Middle frontal gyrus (tissue), 1 donor: ENCODE measurements around the gene KCND3.

ENCODE experiments used
- DNase-seq: peaks from one replicate; pipeline ENCODE4 v3.0.0-alpha.2; 2015; ENCODE audit warnings: low spot score; ENCODE audit errors: extremely low spot score

KCND3 gene

DNA sequence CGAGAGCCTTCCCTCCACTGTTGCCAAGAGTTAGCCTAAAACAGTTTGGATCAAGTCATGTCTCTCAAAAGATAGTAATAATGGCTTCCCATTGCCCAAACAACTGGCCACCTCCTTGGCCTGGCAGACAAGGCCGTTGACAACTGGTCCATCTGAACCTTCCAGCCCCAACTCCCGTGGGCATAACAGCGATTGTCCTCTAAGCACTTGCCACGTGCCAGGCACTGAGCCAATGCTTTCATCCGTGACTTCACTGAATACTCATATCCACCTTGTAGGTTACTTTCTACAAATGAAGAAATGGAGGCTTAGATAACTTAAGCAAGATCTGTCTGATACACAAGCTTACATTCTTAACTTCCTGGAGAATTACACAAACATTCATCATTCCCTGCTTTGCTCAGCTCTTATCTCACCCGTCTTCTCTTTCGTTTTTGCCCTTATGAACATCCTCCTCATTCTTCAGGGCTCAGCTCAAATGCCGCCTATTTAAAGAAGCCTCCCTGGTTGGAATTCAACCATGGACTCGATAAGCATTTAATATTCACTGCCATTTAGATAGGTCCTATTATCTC lies 106.4 kb downstream of the KCND3 start:
- DNase-seq: no peak

DNA sequence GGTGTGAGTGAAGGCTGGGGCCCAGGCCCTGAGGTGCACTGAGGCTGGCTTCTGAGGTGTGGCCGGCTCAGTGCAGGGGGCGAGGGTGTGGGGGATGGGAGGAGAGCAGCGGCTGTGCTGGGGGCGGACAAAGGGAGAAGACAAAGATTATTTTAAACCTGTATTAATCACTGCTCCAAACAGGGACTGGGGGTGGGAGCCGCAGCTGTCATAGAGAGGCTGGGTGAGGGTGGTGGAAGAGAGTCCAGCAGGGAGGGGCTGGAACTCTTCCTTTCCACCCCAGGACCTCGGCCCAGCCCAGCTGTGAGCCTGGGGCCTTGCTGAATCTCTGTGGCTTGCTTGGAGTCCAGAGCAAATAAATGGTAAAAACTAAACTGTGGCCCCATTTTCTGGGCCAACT lies 106.9 kb downstream of the KCND3 start:
- DNase-seq: no peak

DNA sequence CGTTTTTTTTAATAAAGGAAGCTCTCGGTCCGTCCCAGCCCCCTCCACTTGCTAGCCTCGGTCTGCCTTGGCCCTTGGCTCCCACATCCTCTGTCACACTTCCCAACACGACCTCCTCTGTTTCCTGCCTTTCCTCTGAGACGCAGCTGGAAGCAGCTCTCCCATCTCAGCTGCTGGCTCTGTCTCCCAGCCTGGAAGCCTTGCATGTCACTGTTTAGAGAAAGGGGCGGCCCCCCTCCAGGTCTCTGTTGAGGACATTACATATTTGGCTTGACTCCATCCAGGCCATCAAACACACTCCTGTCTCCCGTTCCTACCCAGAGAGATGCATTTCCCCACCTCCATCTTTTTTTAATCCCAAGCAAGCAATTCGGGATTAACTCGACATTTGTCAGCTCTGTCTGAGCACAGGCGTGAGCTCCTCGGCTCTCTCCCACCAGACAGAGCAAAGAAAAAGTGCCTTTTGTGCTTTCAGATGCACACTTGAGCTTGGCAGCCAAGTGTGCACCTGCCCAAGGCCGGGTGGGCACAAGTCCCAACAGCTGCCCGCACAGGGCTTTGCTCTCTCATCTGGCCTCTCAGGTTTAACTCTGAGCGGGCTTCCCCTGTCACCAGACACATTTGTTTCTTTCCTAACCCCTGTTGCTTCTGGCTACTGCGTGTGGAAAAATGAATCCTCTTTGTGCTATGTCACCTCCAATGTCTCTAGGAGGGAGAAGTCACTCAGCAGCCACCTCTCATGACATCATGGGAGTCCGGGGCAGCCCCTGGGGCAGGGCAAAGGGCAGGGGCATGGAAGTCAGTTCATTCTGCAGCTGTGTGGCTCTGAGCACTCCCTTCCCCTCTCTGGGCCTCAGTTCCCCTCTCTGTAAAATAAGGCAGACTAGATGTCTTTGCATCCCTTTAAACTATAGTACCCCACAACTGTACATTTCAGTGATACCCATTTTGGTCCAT lies 108.3 kb downstream of the KCND3 start:
- no peak for DNase-seq

DNA sequence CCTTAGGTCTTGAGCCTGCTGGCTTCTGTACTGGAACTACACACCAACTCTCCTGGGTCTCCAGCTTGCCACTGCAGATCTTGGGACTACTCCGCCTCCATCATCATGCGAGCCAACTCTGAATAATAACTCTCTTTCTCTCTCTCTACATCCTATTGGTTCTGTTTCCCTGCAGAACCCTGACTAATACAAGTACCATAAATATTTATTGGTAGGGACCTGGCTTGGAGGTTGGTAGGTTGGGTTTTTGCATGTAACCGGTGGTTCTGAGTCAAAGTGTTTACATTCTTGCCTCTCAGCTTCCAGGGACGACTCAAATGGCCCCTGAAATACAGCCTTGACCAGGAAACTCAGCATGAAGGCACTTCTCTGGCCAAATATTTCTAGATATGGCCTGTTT lies 110.4 kb downstream of the KCND3 start:
- DNase-seq: no peak

DNA sequence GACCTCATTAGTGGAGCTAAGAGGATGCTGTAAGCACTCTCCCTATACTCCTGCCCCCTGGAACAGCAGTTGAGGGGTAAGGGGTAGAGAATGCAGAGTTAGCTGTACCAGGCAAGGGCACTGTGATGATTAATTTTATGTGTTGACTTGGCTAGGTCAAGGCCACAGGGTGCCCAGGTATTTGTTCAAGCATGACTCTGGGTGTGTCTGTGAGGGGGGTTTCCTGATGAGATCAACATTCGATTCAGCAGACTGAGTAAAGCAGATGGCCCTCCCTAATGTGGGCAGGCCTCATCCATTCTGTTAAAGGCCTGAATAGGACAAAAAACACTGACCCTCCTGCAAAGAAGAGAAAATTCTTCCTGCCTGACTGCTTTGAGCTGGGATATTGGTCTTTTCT lies 110.8 kb downstream of the KCND3 start:
- DNase-seq: no peak

DNA sequence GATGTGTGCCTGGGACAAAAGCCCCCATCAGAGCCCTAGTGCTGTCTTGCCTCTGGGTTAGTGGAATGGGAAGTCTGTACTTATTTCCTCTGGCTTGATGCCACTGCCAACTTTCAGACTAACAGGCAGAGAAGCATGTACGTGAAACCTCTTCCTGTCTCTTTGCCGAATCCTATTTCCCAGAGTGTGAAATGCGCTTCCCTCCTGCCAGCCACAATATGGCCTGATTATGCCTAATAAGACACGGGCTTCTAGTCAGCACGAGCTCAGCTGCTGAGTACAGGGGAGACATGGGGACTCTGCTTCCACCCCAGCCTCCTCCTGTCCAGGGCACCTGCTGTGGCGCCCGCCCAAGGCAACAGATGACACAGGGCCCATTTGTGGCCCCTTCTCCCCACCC lies 111.4 kb downstream of the KCND3 start:
- DNase-seq: no peak

DNA sequence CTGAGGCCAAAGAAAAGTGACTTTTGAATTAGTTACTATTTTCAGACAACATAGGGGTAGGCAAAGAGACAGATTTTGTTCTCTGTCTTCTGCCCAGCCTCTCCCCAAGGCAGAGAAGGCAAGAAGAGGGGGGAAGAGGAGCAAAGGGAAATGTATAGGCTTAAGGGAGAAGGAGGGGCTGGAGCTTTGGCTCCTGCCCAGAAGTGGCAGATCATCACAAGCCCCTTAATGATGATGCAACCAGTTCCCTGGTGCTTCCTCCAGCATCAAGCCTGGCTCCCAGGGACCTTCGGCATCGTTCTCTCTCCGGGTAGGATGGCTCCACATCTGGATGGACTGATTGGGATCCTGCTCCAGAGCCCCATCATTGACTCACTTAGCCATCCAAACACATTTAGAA lies 112.8 kb downstream of the KCND3 start:
- DNase-seq: no peak

DNA sequence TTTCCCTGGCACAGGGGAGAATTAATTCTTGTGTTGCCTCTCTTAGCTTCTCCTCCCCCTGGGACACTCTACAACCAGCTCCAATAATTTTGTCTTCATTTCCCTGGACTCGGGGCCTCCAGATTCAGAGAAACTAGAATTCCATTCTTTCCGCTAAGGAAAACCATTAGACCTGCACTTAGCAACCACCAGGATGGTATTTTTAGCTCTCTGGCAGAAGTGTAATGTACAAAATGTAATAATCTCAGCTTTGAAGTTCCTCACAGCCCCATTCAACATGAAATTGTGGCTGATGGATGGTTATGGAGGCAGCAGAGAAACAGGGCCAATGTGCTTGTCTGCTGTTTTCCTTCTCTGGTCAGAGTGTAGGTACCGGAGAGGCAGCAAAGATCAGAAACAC lies 113.8 kb downstream of the KCND3 start:
- DNase-seq: no peak

DNA sequence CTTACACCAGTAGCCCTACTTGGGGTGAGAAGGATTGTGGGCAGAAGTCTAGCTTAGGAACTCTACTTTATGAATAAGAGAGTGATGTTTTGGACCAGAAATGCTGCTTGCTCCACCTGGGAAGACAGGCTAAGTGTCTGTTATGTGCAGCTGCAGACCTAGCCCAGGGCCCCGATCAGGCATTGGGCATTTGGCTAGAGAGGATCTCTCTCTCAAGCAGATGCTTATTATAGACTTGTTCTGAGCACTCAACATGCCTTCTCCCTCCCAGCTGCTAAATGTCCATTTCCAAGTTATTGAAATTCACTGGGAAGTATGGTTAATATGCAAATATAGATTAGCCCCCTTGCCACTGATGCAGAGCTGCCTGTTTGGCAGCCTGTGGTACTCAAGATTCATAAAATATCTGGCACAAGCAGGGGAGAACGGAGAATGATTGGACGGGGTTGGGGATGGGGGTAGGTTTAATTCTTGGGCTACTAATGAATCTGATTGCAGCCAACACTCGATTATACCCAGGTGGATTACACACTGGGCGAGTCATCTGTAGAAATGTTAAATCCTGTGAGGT lies 115.9 kb downstream of the KCND3 start:
- DNase-seq: no peak

DNA sequence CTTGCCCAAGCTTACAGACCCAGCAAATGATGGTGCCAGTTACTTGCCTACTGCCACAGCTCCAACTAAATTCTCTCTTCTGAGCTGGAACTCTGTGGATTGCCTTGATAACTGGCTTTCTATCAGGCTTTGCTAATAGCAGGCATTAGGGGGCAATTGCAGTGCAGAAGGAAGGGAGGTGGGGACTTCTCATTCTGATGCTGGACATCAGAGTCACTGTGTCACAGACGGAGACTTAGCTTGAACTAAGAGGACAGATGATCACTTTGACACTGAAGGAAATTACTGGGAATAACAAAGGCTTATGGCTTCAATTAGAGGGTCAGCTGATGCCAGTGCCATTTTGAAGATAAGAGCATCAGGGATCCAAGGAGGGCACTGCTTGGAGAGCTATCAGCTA lies 119.3 kb downstream of the KCND3 start:
- no peak for DNase-seq

DNA sequence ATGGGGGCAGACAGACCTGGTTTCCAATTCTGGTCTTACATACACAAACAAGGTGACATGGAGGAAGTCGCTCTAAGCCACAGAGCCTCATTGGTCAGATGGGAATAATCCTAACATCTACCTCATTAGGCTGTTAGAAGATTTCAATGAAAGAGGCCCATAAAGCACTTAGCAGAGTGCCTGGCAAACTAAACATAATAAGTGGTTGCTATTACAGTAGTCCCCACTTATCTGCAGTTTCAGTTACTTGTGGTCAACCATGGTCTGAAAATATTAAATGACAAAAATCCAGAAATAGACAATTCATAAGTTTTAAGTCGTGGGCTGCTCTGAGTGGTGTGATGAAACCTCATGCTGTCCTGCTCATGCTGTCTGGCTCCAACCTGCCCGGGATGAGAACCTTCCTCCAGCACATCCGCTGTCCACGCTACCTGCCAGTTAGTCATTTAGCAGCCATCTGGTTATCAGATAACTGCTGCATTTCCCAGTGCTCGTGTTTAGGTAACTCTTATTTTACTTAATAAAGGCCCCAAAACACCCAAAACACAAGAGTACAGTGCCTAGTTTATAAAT lies 121.5 kb downstream of the KCND3 start:
- DNase-seq: no peak

DNA sequence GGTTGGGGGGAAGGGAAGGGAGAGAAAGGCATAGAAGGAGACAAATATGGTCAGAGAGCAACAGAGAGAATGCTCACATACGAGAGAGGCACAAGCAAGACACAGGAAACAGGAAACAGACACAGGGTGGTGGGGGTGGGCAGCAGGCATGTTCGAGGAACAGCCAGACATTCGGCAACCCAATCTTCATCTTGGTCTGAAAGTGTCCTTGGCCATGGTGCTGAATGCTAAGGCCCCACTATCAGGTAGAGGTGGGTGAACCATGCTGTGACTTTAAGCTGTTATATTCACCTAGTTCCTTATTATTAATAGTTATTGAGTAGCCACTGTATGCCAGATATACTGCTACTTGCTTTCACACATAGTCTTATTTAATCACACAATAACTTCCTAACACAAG lies 124.6 kb downstream of the KCND3 start:
- DNase-seq: no peak

DNA sequence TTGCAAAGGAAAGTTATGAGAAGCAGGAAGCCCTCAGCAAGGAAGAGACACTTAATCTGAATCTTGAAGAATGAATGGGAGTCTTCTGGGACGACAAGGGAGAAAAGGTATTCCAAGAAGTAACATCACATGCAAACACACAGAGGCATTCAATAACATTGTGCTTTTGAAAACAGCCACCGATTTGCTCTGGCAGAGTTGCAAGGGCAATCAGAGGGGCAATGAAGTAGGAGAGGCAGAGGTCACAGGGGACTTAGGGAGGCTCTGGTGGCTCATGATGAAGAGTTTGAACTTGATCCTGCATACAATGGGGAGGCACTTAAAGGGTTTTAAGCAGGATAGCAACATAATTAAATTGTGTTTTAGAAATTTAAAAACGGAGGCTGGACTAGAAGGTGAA lies 126.1 kb downstream of the KCND3 start:
- no peak for DNase-seq

DNA sequence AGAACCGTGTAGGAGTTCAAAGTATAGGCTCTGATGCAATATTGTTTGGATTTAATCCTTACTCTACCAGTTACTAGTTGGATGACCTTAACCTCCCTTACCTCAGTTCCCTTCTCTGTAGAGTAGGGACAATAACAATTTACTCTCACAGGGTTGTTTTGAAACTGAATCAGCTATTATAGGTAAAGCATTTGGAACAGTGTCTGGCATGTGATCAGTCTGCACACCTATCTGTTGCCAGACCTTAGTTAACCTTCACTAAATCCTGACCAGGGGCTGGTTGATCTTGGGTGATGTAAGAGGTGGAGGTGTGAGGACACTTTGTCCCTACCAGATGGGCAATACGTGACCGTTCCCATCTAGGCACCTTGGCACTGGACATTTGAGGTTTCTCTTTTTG lies 126.9 kb downstream of the KCND3 start:
- no peak for DNase-seq

DNA sequence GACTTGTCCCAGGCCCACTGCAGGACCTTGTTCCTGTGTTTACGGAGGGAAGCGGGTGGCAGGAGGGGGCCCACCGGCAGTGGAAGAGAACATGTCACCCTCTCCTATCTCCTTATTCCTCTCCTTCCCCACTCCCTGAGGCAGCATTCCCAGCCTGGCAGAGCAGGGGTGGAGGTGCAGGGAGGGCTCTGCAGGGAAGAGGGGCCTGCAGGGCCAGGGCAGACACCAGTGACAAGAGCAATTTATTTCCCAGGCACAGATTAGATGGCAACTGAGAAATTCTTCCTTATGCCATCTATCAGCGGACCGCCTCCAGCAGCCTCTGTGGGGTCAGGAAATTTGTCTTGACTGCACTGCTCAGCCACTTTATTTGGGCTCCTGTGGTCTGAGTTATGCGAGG lies 127.9 kb downstream of the KCND3 start:
- DNase-seq: no peak

DNA sequence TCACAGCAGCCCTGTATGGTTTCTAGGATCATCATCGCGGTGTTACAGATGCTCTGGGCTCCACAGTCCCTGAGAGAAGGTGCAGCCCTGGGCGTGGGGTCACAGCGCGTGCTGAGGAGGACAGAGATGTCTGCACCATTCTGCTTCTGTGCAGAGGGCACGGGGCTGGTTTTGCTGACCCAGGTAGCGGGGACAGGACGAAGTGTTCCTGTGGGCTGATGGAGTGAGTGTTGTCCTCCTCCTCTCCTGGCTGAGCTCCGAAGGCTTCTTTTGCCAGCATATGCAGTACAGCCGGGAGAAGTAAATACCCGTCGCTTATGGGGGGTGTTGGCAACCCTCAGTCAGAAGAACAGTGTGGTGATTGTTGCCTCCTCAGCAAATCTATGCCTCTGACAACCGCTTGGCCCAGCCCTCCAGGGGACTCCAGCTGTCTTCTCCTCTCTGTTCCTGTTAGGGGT lies 132.2 kb downstream of the KCND3 start:
- DNase-seq: no peak

DNA sequence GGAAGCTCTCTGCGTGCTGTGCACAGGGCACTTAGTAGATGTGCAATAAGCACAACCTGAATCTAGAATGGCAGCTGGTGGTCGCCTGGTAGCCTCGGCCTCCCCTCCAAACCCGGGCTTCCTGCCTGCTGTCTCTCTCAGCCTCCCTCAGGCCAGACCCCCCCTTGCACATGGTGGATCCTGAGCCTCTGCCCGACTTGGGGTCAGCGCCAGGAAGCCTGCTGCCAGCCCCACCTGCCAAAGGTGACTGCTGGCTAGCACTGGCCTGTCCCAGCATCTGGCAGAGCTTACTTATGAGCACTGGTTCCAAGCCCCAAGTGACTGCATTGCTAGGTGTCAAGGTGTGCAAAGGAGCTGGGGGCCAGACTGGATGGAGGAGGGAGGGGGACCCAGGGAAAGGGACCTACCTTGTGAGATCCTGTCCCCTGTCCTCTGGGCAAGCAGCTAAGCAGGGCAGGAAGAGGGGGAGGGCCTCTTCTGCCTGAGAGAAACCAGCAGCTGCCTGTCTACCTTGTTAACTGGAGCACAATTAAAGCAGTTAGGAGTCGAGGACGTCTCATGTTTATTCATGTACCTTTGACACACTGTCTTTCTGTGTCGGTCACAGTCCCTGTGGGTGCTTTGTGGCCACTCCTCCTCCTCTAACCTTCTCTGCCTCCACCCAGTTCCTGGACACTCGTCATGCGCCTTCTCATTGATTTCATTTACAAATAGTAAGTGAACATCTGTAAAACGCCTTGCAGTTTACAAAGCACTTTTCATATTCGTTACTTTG lies 132.9 kb downstream of the KCND3 start:
- no peak for DNase-seq

DNA sequence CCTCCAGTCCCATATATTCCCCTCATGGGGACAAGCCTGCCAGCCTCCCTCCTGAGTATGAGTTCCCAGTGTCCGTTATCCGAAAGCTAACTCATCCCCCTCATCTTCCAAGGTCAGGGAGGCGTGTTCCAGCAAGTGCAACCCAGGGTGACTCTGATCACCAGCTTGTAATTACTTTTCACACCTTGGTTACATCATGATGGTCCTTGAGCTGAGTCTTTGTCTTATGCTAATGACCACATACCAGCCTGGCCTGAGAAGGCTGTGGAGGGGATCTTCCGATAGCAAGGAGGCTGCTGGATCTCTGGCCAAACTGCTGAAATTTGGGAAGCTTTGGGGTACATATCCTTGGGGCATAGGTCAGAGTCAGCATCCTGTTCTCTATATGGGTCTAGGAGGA lies 134.2 kb downstream of the KCND3 start:
- no peak for DNase-seq

DNA sequence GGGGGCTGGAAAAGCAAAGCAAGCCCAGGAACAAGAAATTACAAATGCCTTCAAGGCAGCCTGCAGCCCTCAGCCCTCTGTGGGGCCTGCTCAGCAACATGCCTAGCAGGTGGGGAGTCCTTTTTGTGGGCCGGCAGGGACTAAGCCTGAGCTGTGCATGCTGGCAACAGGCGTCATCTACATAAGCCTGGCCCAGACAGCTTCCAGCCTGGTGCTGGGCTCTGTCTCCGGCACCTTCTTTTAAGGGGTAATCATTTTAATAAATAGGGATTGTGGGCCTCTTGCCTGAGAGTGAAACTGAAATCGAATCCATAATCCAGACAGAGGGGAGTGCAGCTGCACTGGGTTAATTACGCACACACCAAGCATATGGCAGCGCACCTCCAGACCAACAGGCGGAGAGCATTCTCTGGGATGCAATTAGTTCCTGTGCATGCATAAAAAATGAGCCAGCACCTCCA lies 137.2 kb downstream of the KCND3 start:
- no peak for DNase-seq

DNA sequence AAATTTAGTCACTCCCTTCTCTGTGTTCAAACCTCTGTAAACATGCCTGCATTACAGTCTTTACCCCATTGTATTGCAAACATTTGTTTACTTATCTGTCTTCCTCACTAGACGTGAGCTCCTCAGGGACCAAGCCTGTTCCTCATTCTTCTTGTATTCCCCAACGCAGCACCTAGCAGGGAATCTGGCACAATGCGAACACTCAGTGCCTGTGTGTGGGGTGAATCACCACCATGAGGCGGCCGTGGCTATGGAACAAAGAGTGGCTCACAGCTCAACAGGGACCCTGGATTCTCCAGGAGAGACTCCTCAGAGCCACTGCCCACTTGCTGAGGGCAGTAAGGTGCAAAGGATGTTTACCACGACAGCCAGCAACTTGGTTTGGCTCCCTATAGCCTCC lies 137.9 kb downstream of the KCND3 start:
- no peak for DNase-seq

DNA sequence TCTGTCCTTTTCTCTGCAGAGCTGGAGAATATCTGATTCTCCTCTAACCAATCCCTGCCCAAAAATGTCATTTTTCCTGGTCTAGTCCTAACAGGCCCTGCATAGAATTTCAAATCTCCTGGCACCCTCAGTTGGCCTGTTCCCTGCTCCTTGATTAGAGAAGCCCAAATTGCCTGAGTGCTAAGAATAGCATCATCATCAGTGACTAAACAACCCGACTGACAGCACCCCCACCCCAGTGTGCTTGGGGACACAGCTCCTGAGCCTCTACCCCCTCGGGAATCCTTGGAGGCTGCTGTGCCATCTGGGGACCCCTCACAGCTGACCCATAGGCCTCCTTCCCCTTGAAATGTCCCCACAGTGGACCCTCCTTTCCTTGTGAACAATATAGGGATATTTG lies 139.4 kb downstream of the KCND3 start:
- no peak for DNase-seq
